Lower lobe of right lung (tissue), 2 donors: ENCODE results near the gene TRAPPC10. TPM values are rescaled to one million over a fixed set of nuclear protein-coding genes. Genes with fewer than 3 reads are reported as not detected.
"Not testable (repeated sequence)": the region's sequence is repeated elsewhere in the genome, so short reads cannot be mapped to it uniquely, and the experiment has no call there.

Experiments used
- ATAC-seq, 2 donors: fragments of 200-7000 bp; cut with Tn5 transposase; one replicate each; pipeline ENCODE4 v1.9.1; 2020 to 2022; ENCODE audit warnings: mild to moderate bottlenecking in 2 of 2, moderate library complexity in 2 of 2
- DNase-seq: peaks from one replicate; pipeline ENCODE4 v3.0.0-alpha.2; 2020
- H3K27ac ChIP-seq: fragments of 200-600 bp; one replicate; pipeline ENCODE4 v1.8.0; 2022
- H3K27me3 ChIP-seq: fragments of 200-600 bp; one replicate; pipeline ENCODE4 v1.8.0; 2022; ENCODE audit warnings: low read depth
- H3K36me3 ChIP-seq: fragments of 200-600 bp; one replicate; pipeline ENCODE4 v1.8.0; 2022; ENCODE audit warnings: mild to moderate bottlenecking
- H3K4me1 ChIP-seq: fragments of 200-600 bp; one replicate; pipeline ENCODE4 v1.8.0; 2022
- H3K4me3 ChIP-seq: fragments of 200-600 bp; one replicate; pipeline ENCODE4 v1.8.0; 2022; ENCODE audit warnings: mild to moderate bottlenecking
- H3K9me3 ChIP-seq: fragments of 200-600 bp; one replicate; pipeline ENCODE4 v1.8.0; 2022
- intact Hi-C: fragments of 100-400 bp; cut with DNase I; formaldehyde crosslinking; loops from one replicate; pipeline ENCODE4 v1.11.0; 2022
- total RNA-seq: library from RNA; stranded (reverse); fragmentation: NEBNext Ultra II Directional; extraction: Animal tissue kit (Norgen Biotek cat#: 25700); gene quantifications from one replicate; pipeline ENCODE4 v1.2.1, GENCODE V29; 2021
- TF ChIP-seq, protein P1 (sequence below): fragments of 200-600 bp; IDR thresholded peaks from one replicate; pipeline ENCODE4 v1.8.0; 2022; ENCODE audit warnings: antibody characterized with exemption, mild to moderate bottlenecking
- donor health status: DM: no; HTN: yes; CAD: no; lungs with severe emphysema.

The TRAPPC10 gene
- total RNA-seq, 1 donor from 2014 or later: 47.4 TPM

DNA sequence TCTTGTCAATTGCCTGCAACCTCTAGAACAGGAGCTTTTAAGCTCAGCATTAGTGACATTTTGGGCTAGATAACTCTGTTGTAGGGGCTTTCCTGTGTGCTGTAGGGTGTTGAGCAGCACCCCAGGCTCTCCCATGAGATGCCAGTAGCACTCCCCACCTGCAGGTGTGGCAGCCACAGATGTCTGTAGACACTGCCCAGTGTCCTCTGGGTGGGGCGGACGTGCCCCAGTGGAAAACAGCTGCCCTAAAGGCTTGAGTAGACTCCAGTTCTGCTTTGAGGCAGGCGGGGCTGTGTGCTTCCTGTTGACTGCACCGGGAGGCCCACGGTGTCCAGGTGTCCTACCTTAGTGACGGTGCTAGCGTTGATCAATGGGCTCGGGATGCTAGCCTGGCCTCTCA, 78.2 kb downstream of the TRAPPC10 start:
- Histone ChIP-seq H3K4me3 (no peak overlapping the region), H3K27me3 (no peaks in the 10 kb centered on the region), H3K27ac (peak overlapping the region; percentile 24), H3K36me3 (peaks cover 98% of the 10 kb centered on the region), H3K9me3 (no peaks in the 10 kb centered on the region), H3K4me1 (peaks cover 31% of the 10 kb centered on the region)
- intact Hi-C loops: no loop called here
- TF ChIP-seq, protein P1, sequence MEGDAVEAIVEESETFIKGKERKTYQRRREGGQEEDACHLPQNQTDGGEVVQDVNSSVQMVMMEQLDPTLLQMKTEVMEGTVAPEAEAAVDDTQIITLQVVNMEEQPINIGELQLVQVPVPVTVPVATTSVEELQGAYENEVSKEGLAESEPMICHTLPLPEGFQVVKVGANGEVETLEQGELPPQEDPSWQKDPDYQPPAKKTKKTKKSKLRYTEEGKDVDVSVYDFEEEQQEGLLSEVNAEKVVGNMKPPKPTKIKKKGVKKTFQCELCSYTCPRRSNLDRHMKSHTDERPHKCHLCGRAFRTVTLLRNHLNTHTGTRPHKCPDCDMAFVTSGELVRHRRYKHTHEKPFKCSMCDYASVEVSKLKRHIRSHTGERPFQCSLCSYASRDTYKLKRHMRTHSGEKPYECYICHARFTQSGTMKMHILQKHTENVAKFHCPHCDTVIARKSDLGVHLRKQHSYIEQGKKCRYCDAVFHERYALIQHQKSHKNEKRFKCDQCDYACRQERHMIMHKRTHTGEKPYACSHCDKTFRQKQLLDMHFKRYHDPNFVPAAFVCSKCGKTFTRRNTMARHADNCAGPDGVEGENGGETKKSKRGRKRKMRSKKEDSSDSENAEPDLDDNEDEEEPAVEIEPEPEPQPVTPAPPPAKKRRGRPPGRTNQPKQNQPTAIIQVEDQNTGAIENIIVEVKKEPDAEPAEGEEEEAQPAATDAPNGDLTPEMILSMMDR: no peak
- ATAC-seq (peak in 1 of 2 donors; percentile 13), DNase-seq (no peak)

DNA sequence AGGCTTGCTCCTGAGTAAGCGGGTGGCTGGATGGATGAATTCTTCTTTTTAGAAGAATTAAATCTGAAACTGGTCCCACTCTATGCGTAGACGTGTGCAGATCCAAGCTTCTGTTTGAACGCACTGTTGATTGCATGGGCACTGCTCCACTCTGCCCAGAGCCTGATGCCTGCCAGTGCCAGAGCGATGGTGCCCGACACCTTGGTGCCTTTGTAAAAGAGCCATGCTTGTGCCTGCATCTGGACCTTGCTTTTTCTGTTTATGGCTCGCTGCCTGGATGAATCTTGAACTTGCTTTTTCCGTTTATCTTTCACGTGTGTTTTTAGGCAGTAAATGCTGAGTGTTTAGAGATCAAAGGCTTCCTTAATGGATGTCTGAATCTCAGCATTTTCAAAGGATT, 80.1 kb downstream of the TRAPPC10 start:
- no peak for ATAC-seq

GRCh38 chr21:44093761-44094160, 81.7 kb downstream of the TRAPPC10 start:
- TF ChIP-seq, protein P1: no peak
- Histone ChIP-seq H3K4me1 (no peaks in the 10 kb centered on the region), H3K27ac (no peak overlapping the region), H3K4me3 (no peak overlapping the region), H3K27me3 (no peaks in the 10 kb centered on the region), H3K36me3 (peaks cover 67% of the 10 kb centered on the region), H3K9me3 (no peaks in the 10 kb centered on the region)
- DNase-seq (no peak), ATAC-seq (no peak)
- intact Hi-C loops: no loop called here

More for the DNA sequence above, 80.1 kb downstream of the TRAPPC10 start:
- Histone ChIP-seq H3K36me3 (peaks cover 82% of the 10 kb centered on the region), H3K9me3 (no peaks in the 10 kb centered on the region), H3K27me3 (no peaks in the 10 kb centered on the region), H3K27ac (no peak overlapping the region), H3K4me3 (no peak overlapping the region), H3K4me1 (peaks cover 13% of the 10 kb centered on the region)
- TF ChIP-seq, protein P1: no peak
- DNase-seq: no peak
- intact Hi-C loops: no loop called here

- Histone ChIP-seq H3K36me3 (peaks cover 58% of the 10 kb centered on the region), H3K4me1 (no peaks in the 10 kb centered on the region), H3K9me3 (no peaks in the 10 kb centered on the region), H3K27me3 (no peaks in the 10 kb centered on the region), H3K27ac (no peak overlapping the region), H3K4me3 (no peak overlapping the region)
- TF ChIP-seq, protein P1: no peak
- no peak for DNase-seq
- no peak for ATAC-seq
- intact Hi-C loops: no loop called here
Observed at GRCh38 chr21:44094832-44095231, 82.7 kb downstream of the TRAPPC10 start.

GRCh38 chr21:44098507-44098906, 86.4 kb downstream of the TRAPPC10 start:
- ATAC-seq, H3K27ac ChIP-seq, H3K4me3 ChIP-seq, H3K27me3 ChIP-seq, intact Hi-C loops, H3K4me1 ChIP-seq, H3K9me3 ChIP-seq, DNase-seq: not testable (repeated sequence)
- peaks cover 21% of the 10 kb centered on the region for H3K36me3 ChIP-seq

DNA sequence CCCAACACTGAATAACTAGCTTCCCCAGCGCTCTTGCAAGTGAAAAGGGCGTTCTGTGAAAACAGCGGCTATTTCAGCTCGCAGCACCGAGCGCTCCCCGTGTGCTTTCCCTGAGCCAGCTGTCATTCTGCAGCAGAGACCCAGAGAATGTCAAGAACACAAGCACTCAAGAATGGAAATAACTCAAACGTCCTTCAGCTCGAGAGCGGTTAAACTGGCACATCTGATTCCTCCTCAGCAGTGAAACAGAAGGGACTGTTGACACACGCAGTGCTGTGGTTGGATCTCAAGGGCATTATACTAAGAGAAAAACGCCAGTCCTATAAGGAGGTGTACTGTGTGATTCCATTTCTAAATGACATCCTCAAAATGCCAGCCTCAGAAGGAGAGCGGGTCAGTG, 86.9 kb downstream of the TRAPPC10 start:
- intact Hi-C loops: not testable (repeated sequence)
- H3K36me3 ChIP-seq: peaks cover 16% of the 10 kb centered on the region
- ATAC-seq: peak; percentile 86

GRCh38 chr21:44107026-44107501, 95.0 kb downstream of the TRAPPC10 start, which contains the start of gene PWP2:
TSS of gene PWP2 (plus strand) at chr21:44107399. CDS start at chr21:44107417, 18 bp downstream.
- ATAC-seq (peak; percentile 99), DNase-seq (peak; percentile 58)
- H3K4me3 ChIP-seq: peak within 1 kb of the TSS; percentile 45
- intact Hi-C loops, H3K27me3 ChIP-seq, H3K27ac ChIP-seq, H3K9me3 ChIP-seq, H3K36me3 ChIP-seq, H3K4me1 ChIP-seq: not testable (repeated sequence)

More for the DNA sequence above, 86.9 kb downstream of the TRAPPC10 start:
- H3K4me3 ChIP-seq, DNase-seq, H3K4me1 ChIP-seq, H3K27me3 ChIP-seq, H3K27ac ChIP-seq, H3K9me3 ChIP-seq: not testable (repeated sequence)

DNA sequence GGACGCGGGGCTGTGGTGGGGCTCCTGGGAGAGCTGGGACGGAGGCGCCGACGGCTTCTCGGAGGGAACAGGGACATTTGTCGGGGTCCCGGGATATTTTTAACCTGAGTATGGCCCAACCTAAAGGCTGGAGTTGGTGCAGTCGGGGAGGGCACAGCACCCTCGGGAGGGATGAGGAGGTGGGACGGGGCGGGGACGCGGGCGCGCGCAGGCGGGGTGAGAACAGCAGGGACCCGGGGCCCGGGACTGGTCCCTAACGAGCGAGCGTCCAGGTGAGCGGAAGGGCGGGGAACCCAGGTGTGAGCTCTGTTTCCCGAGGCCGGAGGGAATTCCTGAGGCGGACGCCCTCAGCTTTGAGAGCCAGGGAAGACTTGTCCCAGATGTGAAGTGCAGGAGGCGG, 95.5 kb downstream of the TRAPPC10 start:
- not testable (repeated sequence) for H3K27ac ChIP-seq

GRCh38 chr21:44113702-44114371, 101.7 kb downstream of the TRAPPC10 start:
- intact Hi-C loops, H3K27me3 ChIP-seq: not testable (repeated sequence)
- ATAC-seq: peak in 1 of 2 donors; percentile 59

More for the DNA sequence above, 95.5 kb downstream of the TRAPPC10 start:
- H3K27me3 ChIP-seq, H3K36me3 ChIP-seq, H3K9me3 ChIP-seq, H3K4me1 ChIP-seq, DNase-seq, intact Hi-C loops: not testable (repeated sequence)
- peak; percentile 73 to 81 for ATAC-seq
- peak overlapping the region; percentile 45 for H3K4me3 ChIP-seq

DNA sequence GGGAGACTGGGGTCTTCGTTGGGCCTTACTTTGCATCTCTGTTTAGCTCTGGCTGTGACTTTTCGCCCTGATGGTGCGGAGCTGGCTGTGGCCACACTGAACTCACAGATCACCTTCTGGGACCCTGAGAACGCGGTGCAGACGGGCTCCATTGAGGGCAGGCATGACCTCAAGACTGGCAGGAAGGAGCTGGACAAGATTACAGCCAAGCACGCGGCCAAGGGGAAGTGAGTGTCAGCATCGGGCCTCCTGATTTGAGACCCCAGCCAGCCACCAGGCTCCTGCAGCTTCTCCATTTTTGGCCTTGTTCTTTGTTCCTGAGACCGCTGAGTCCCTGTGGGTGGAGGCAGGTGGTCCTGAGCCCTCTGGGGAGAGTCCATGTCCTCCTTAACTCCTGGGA, 110.0 kb downstream of the TRAPPC10 start:
- H3K27me3 ChIP-seq, DNase-seq, H3K27ac ChIP-seq, H3K36me3 ChIP-seq, H3K4me3 ChIP-seq, H3K4me1 ChIP-seq, H3K9me3 ChIP-seq, ATAC-seq, intact Hi-C loops: not testable (repeated sequence)

More at GRCh38 chr21:44113702-44114371, 101.7 kb downstream of the TRAPPC10 start:
- not testable (repeated sequence) for H3K4me3 ChIP-seq, H3K4me1 ChIP-seq, H3K36me3 ChIP-seq, H3K27ac ChIP-seq, H3K9me3 ChIP-seq, DNase-seq
